Inferior parietal cortex (tissue), 1 donor: ENCODE results near the gene TGFBR2.

Experiments
- DNase-seq: peaks from one replicate; pipeline ENCODE4 v3.0.0-alpha.2; 2016; ENCODE audit errors: extremely low spot score

Gene TGFBR2

GRCh38 chr3:30719536-30719935, 113.1 kb downstream of the TGFBR2 start:
- no peak for DNase-seq

GRCh38 chr3:30720586-30721313, 114.3 kb downstream of the TGFBR2 start:
- no peak for DNase-seq

- DNase-seq, result no peak
Observed at GRCh38 chr3:30721314-30721634, 114.9 kb downstream of the TGFBR2 start.

GRCh38 chr3:30723211-30723610, 116.8 kb downstream of the TGFBR2 start:
- DNase-seq, result no peak

- no peak for DNase-seq
Observed at GRCh38 chr3:30724863-30725262, 118.5 kb downstream of the TGFBR2 start.

GRCh38 chr3:30728143-30728542, 121.7 kb downstream of the TGFBR2 start:
- no peak for DNase-seq

GRCh38 chr3:30729512-30729911, 123.1 kb downstream of the TGFBR2 start:
- no peak for DNase-seq

GRCh38 chr3:30729936-30730335, 123.5 kb downstream of the TGFBR2 start:
- DNase-seq, result no peak

- no peak for DNase-seq
Observed at GRCh38 chr3:30730967-30731366, 124.6 kb downstream of the TGFBR2 start.

GRCh38 chr3:30733209-30733608, 126.8 kb downstream of the TGFBR2 start:
- no peak for DNase-seq

GRCh38 chr3:30733696-30734095, 127.3 kb downstream of the TGFBR2 start:
- DNase-seq, result no peak

GRCh38 chr3:30737743-30738499, 131.5 kb downstream of the TGFBR2 start:
- no peak for DNase-seq

GRCh38 chr3:30738605-30739004, 132.2 kb downstream of the TGFBR2 start:
- no peak for DNase-seq

- DNase-seq, result no peak
Observed at GRCh38 chr3:30741889-30742288, 135.5 kb downstream of the TGFBR2 start.

GRCh38 chr3:30742796-30743619, 136.6 kb downstream of the TGFBR2 start:
- DNase-seq, result no peak
